Stimulated activated CD4-positive, alpha-beta T cell treated with anti-CD3 and anti-CD28 coated beads, Interleukin-15, amount 100 ng/mL, for 24 hours (primary cell): ENCODE results near the gene PCNX3.

Source experiments
- DNase-seq: peaks from one replicate; pipeline ENCODE4 v3.0.0-alpha.2; 2020

The PCNX3 gene

GRCh38 chr11:65641297-65642013, 25.9 kb downstream of the PCNX3 start:
- no peak for DNase-seq

- DNase-seq = peak; percentile 51
Measured at GRCh38 chr11:65642014-65642671, 26.6 kb downstream of the PCNX3 start.

GRCh38 chr11:65643971-65644370, 28.4 kb downstream of the PCNX3 start:
- DNase-seq = peak; percentile 62

GRCh38 chr11:65644837-65645236, 29.3 kb downstream of the PCNX3 start:
- no peak for DNase-seq

- no peak for DNase-seq
Measured at GRCh38 chr11:65645710-65646109, 30.1 kb downstream of the PCNX3 start.

- no peak for DNase-seq
Measured at GRCh38 chr11:65646288-65646957, 30.8 kb downstream of the PCNX3 start.

GRCh38 chr11:65646958-65647701, 31.6 kb downstream of the PCNX3 start:
- DNase-seq = no peak

GRCh38 chr11:65648997-65649493, 33.5 kb downstream of the PCNX3 start:
- DNase-seq = no peak

GRCh38 chr11:65649656-65650546, 34.3 kb downstream of the PCNX3 start:
- DNase-seq = peak; percentile 1

- DNase-seq = peak; percentile 7
Measured at GRCh38 chr11:65650547-65651338, 35.2 kb downstream of the PCNX3 start.

GRCh38 chr11:65651339-65651588, 35.7 kb downstream of the PCNX3 start:
- DNase-seq = no peak

GRCh38 chr11:65651589-65652510, 36.3 kb downstream of the PCNX3 start:
- peak; percentile 16 for DNase-seq

- peak; percentile 97 for DNase-seq
Measured at GRCh38 chr11:65652511-65653228, 37.1 kb downstream of the PCNX3 start.

- no peak for DNase-seq
Measured at GRCh38 chr11:65653229-65654225, 38.0 kb downstream of the PCNX3 start.

GRCh38 chr11:65654375-65655349, 39.1 kb downstream of the PCNX3 start:
- no peak for DNase-seq

- DNase-seq = no peak
Measured at GRCh38 chr11:65655570-65656332, 40.2 kb downstream of the PCNX3 start.
